Astrocyte of the spinal cord (primary cell): Measurements from ENCODE around the gene MMP19.
A peak's percentile ranks its signal among the peaks of the same experiment; 100 is the strongest.
"Not testable (repeated sequence)": the region's sequence is repeated elsewhere in the genome, so short reads cannot be mapped to it uniquely, and the experiment has no call there.

Experiments used
- DNase-seq: peaks from one replicate; pipeline ENCODE4 v3.0.0; 2011; ENCODE audit warnings: low read depth, low spot score
- H3K4me3 ChIP-seq: 2 replicates; pipeline ENCODE4 v1.5.1; 2011; ENCODE audit warnings: low read depth, mild to moderate bottlenecking, low read length, moderate library complexity
- in situ Hi-C: cut with HindIII; loops from 2 replicates; pipeline ENCODE4 v1.10.0; 2017; ENCODE audit warnings: low sequenced_read_pairs
- TF ChIP-seq, protein P1 (sequence below): IDR thresholded peaks from 2 replicates; pipeline ENCODE4 v1.5.1; 2012; ENCODE audit warnings: low read depth, mild to moderate bottlenecking, low read length, inconsistent platforms

The MMP19 gene, protein sequence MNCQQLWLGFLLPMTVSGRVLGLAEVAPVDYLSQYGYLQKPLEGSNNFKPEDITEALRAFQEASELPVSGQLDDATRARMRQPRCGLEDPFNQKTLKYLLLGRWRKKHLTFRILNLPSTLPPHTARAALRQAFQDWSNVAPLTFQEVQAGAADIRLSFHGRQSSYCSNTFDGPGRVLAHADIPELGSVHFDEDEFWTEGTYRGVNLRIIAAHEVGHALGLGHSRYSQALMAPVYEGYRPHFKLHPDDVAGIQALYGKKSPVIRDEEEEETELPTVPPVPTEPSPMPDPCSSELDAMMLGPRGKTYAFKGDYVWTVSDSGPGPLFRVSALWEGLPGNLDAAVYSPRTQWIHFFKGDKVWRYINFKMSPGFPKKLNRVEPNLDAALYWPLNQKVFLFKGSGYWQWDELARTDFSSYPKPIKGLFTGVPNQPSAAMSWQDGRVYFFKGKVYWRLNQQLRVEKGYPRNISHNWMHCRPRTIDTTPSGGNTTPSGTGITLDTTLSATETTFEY

GRCh38 chr12:55842681-55843429 lies at the start of gene MMP19:
MMP19 (minus strand) TSS chr12:55842936; CDS start chr12:55842830, 106 bp downstream.
- in situ Hi-C loops = no loop called here
- H3K4me3 ChIP-seq = peak within 1 kb of the TSS; percentile 55
- TF ChIP-seq, protein P1, sequence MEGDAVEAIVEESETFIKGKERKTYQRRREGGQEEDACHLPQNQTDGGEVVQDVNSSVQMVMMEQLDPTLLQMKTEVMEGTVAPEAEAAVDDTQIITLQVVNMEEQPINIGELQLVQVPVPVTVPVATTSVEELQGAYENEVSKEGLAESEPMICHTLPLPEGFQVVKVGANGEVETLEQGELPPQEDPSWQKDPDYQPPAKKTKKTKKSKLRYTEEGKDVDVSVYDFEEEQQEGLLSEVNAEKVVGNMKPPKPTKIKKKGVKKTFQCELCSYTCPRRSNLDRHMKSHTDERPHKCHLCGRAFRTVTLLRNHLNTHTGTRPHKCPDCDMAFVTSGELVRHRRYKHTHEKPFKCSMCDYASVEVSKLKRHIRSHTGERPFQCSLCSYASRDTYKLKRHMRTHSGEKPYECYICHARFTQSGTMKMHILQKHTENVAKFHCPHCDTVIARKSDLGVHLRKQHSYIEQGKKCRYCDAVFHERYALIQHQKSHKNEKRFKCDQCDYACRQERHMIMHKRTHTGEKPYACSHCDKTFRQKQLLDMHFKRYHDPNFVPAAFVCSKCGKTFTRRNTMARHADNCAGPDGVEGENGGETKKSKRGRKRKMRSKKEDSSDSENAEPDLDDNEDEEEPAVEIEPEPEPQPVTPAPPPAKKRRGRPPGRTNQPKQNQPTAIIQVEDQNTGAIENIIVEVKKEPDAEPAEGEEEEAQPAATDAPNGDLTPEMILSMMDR = peak; percentile 10
- DNase-seq = peak; percentile 73

DNA sequence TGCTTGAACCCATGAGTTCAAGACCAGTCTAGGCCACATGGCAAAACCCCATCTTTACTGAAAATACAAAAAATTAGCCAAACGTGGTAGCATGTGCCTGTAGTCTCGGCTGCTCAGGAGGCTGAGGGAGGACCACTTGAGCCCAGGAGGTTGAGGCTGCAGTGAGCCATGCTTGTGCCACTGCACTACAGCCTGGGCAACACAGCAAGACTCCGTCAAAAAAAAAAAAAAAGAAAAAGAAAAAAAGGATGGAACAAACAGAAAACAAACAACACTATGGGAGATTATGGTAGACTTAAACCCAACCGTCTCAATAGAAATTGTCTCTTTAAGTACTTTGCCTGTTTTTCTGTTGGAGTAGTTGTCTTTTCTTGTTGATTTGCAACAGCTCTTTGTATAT lies 48.6 kb upstream of the MMP19 start:
- TF ChIP-seq, protein P1 = no peak
- no peak for DNase-seq
- in situ Hi-C loops = no loop called here
- no peak overlapping the region for H3K4me3 ChIP-seq

- in situ Hi-C loops = no loop called here
- DNase-seq = no peak
- no peak overlapping the region for H3K4me3 ChIP-seq
- TF ChIP-seq, protein P1 = no peak
Observed at GRCh38 chr12:55885113-55885512, 42.4 kb upstream of the MMP19 start.

DNA sequence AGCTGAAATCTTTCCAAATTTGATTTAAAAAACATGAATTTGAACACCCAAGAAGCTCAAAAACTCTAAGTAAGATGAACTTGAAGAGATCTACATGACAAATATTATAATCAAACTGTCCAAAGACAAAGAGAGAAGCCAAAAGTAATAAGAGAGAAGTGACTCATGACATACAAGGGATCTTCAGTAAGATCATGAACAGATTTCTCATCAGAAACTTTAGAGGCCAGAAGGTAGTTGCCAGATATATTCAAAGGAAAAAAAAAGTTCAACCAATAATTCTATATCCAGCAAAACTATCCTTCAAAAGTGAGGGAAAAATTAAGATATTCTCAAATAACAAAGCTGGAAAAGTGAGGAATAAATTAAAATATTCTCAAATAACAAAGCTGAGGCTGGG lies 35.1 kb upstream of the MMP19 start:
- no peak overlapping the region for H3K4me3 ChIP-seq
- TF ChIP-seq, protein P1 = no peak
- in situ Hi-C loops = no loop called here
- no peak for DNase-seq

DNA sequence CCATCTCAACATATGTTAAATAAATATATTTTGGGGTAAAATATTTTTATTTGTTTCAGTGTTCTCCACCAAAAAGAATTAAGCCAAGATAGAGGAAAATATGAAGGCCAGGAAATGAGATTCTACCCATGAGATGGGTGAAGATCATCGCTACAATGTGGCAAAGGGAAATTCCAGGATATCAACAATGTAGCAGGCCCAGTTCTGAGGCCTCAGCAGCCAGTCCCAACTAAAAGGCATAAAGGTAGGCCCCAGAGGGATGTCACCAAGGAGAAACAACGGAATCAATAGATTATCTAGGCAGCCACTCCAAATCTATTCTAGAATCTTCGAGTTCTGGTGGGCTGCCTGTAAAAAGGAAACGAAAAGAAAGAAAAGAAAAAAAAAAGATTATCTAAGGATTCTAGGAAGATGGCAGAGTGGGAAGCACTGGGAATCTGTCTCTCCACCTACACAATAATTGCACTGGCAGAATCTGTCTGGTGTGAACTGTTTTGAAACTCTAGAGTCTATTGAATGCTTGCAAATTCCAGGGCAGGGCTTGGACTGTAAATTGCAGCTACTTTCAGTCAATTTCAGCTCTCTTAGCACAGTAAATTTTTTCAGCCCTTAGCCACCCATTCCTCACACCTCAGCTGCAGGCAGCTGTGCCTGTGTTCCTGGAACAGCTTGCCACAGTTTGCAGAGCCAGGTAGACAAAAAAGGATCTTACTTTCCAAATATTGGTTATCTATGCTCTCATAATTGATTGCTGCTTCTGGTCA lies 33.1 kb upstream of the MMP19 start:
- TF ChIP-seq, protein P1 = no peak
- DNase-seq = no peak
- no peak overlapping the region for H3K4me3 ChIP-seq
- in situ Hi-C loops = no loop called here

- DNase-seq = no peak
- TF ChIP-seq, protein P1 = no peak
- in situ Hi-C loops = no loop called here
- no peak overlapping the region for H3K4me3 ChIP-seq
Observed at GRCh38 chr12:55874443-55874842, 31.7 kb upstream of the MMP19 start.

- DNase-seq, H3K4me3 ChIP-seq, in situ Hi-C loops: not testable (repeated sequence)
Observed at GRCh38 chr12:55866454-55867004, 23.8 kb upstream of the MMP19 start.
